SK-N-SH (cell line): ENCODE measurements around the gene ZNF296. TPM values are rescaled to one million over a fixed set of nuclear protein-coding genes. Genes with fewer than 3 reads are reported as not detected.

Experiments
- CTCF ChIA-PET: fragments of 300-600, 350-600 bp; formaldehyde crosslinking; extraction: SDS; loops from one replicate; lab custom pipeline; 2021; lab: Yijun Ruan, JAX
- POLR2A ChIA-PET: fragments of 350-600 bp; sonication (Branson Sonifier 250); formaldehyde crosslinking; extraction: SDS; loops from one replicate; lab custom pipeline; 2020; ENCODE audit warnings: antibody characterized with exemption, inconsistent platforms; lab: Yijun Ruan, JAX
- DNase-seq: peaks from one replicate; pipeline ENCODE4 v3.0.0; 2012
- H2AFZ ChIP-seq: fragments of 200-600 bp; sonication (generic); 2 replicates; pipeline ENCODE4 v1.8.1; 2016; ENCODE audit warnings: antibody characterized with exemption, mild to moderate bottlenecking, low read depth
- H3F3A ChIP-seq: fragments of 200-600 bp; sonication (generic); replicated peaks from 2 replicates; pipeline ENCODE3; 2016; ENCODE audit warnings: antibody characterized with exemption, mild to moderate bottlenecking; ENCODE audit not compliant: insufficient read depth
- H3K27ac ChIP-seq, 2 experiments: fragments of 200-500 bp in 1 of 2; fragments of 200-600 bp in 1 of 2; sonication (Bioruptor generic) in 1 of 2; sonication (generic), shearing (Covaris generic) in 1 of 2; 2 replicates each; pipeline versions ENCODE4 v1.5.1 to v1.6.1; 2014 to 2016; ENCODE audit warnings: low read depth in 2 of 2, inconsistent platforms in 1 of 2, low read length in 1 of 2, mild to moderate bottlenecking in 1 of 2, mixed read lengths in 1 of 2
- H3K27me3 ChIP-seq: fragments of 200-600 bp; sonication (generic), shearing (Covaris generic); 2 replicates; pipeline ENCODE4 v1.6.1; 2016; ENCODE audit warnings: mixed run types; ENCODE audit not compliant: insufficient read depth
- H3K36me3 ChIP-seq, 2 experiments: fragments of 200-500 bp in 1 of 2; fragments of 200-600 bp in 1 of 2; sonication (Bioruptor generic) in 1 of 2; sonication (generic) in 1 of 2; replicated peaks in 1 of 2; 2 replicates each; pipeline versions ENCODE3 to v1.5.1; 2014 to 2016; ENCODE audit warnings: low read length in 1 of 2, mild to moderate bottlenecking in 1 of 2; ENCODE audit not compliant: insufficient read depth in 2 of 2, control insufficient read depth in 1 of 2
- H3K4me1 ChIP-seq, 2 experiments: fragments of 200-500 bp in 1 of 2; fragments of 200-600 bp in 1 of 2; sonication (Bioruptor generic) in 1 of 2; sonication (generic), shearing (Covaris generic) in 1 of 2; 2 replicates each; pipeline versions ENCODE4 v1.5.1 to v1.6.1; 2014 to 2016; ENCODE audit warnings: low read depth in 1 of 2, low read length in 1 of 2, mixed run types in 1 of 2; ENCODE audit not compliant: insufficient read depth in 2 of 2, control insufficient read depth in 1 of 2
- H3K4me2 ChIP-seq: fragments of 200-600 bp; sonication (generic), shearing (Covaris generic); 2 replicates; pipeline ENCODE4 v1.6.1; 2017; ENCODE audit warnings: mixed run types
- H3K4me3 ChIP-seq, 2 experiments: fragments of 200-500 bp in 1 of 2; fragments of 200-600 bp in 1 of 2; sonication (Bioruptor generic) in 1 of 2; sonication (generic), shearing (Covaris generic) in 1 of 2; 2 replicates each; pipeline versions ENCODE4 v1.5.1 to v1.8.1; 2014 to 2016; ENCODE audit warnings: low read depth in 2 of 2, inconsistent platforms in 1 of 2, low read length in 1 of 2, mild to moderate bottlenecking in 1 of 2, mixed read lengths in 1 of 2, moderate library complexity in 1 of 2
- H3K79me2 ChIP-seq: fragments of 200-600 bp; sonication (generic); 2 replicates; pipeline ENCODE4 v1.8.1; 2017; ENCODE audit warnings: mild to moderate bottlenecking; ENCODE audit not compliant: insufficient read depth
- H3K9ac ChIP-seq: fragments of 200-600 bp; sonication (generic); 2 replicates; pipeline ENCODE4 v1.6.1; 2017; ENCODE audit warnings: mixed run types
- H3K9me2 ChIP-seq: fragments of 200-600 bp; sonication (generic); 2 replicates; pipeline ENCODE4 v1.6.1; 2017; ENCODE audit warnings: mixed run types
- H3K9me3 ChIP-seq: fragments of 200-600 bp; sonication (generic); 2 replicates; pipeline ENCODE4 v1.6.1; 2017; ENCODE audit warnings: mixed run types, mild to moderate bottlenecking, moderate library complexity
- H4K20me1 ChIP-seq: fragments of 200-600 bp; sonication (generic); 2 replicates; pipeline ENCODE4 v1.6.1; 2017; ENCODE audit warnings: mild to moderate bottlenecking, mixed run types; ENCODE audit not compliant: insufficient read depth
- CTCF ChIP-seq: fragments of 200-600 bp; sonication (generic); IDR thresholded peaks from 2 replicates; pipeline ENCODE4 v1.6.1; 2017; ENCODE audit warnings: antibody characterized with exemption, mild to moderate bottlenecking, moderate library complexity
- EZH2phosphoT487 ChIP-seq: fragments of 200-600 bp; sonication (generic); IDR thresholded peaks from 2 replicates; pipeline ENCODE4 v1.6.1; 2017; ENCODE audit warnings: low read depth, mixed run types, mild to moderate bottlenecking, antibody characterized with exemption, moderate library complexity, borderline replicate concordance
- FOXJ3 ChIP-seq: sonication (generic); formaldehyde crosslinking; IDR thresholded peaks from 2 replicates; pipeline ENCODE4 v1.5.1; 2020; ENCODE audit warnings: mild to moderate bottlenecking, missing genetic modification reagents
- FOXM1 ChIP-seq: IDR thresholded peaks from 2 replicates; pipeline ENCODE4 v1.4.0; 2012; ENCODE audit warnings: low read depth, mild to moderate bottlenecking
- GABPA ChIP-seq: IDR thresholded peaks from 2 replicates; pipeline ENCODE4 v1.4.0; 2012; ENCODE audit warnings: low read depth, mild to moderate bottlenecking
- IRF3 ChIP-seq: fragments of 150-350 bp; IDR thresholded peaks from 2 replicates; pipeline ENCODE4 v1.6.1; 2016; ENCODE audit warnings: mild to moderate bottlenecking, low read depth, low read length
- NRF1 ChIP-seq: IDR thresholded peaks from 2 replicates; pipeline ENCODE4 v1.6.1; 2012; ENCODE audit warnings: low read depth, mild to moderate bottlenecking, low read length
- PBX3 ChIP-seq: IDR thresholded peaks from 2 replicates; pipeline ENCODE4; 2012
- POLR2AphosphoS5 ChIP-seq: IDR thresholded peaks from 2 replicates; pipeline ENCODE4 v1.6.1; 2012; ENCODE audit warnings: low read depth, low read length
- RAD21 ChIP-seq: IDR thresholded peaks from 2 replicates; pipeline ENCODE4 v1.6.1; 2012; ENCODE audit warnings: mild to moderate bottlenecking, low read length
- RCOR1 ChIP-seq: fragments of 150-350 bp; IDR thresholded peaks from 2 replicates; pipeline ENCODE4 v1.6.1; 2017; ENCODE audit warnings: antibody characterized with exemption, low read length
- RFX5 ChIP-seq: IDR thresholded peaks from 2 replicates; pipeline ENCODE4 v1.6.1; 2012; ENCODE audit warnings: mild to moderate bottlenecking, improper control_type of control experiment, low read length
- SIN3A ChIP-seq: IDR thresholded peaks from 2 replicates; pipeline ENCODE4 v1.6.1; 2012; ENCODE audit warnings: low read depth, mild to moderate bottlenecking, low read length, moderate library complexity, borderline replicate concordance
- TAF1 ChIP-seq: IDR thresholded peaks from 2 replicates; pipeline ENCODE4 v1.6.1; 2012; ENCODE audit warnings: low read depth, mild to moderate bottlenecking, low read length, moderate library complexity, borderline replicate concordance
- USF1 ChIP-seq: IDR thresholded peaks from 2 replicates; pipeline ENCODE4 v1.4.0; 2012; ENCODE audit warnings: low read depth, borderline replicate concordance
- USF2 ChIP-seq: fragments of 150-350 bp; IDR thresholded peaks from 2 replicates; pipeline ENCODE4 v1.6.1; 2017; ENCODE audit warnings: antibody characterized with exemption, low read length, low read depth, borderline replicate concordance
- ZBTB33 ChIP-seq: IDR thresholded peaks from 2 replicates; pipeline ENCODE4 v1.4.0; 2012; ENCODE audit warnings: low read depth, borderline replicate concordance
- WGBS: methylation state at CpG from one replicate; pipeline ENCODE4 v1.1.6; 2017; ENCODE audit warnings: low lambda C conversion rate; 5-methylcytosine and 5-hydroxymethylcytosine counted together
- polyA plus RNA-seq, 3 experiments: library from polyadenylated mRNA; depleted of rRNA; stranded (reverse); fragments of >200 nt; gene quantifications; 2 replicates each; pipeline ENCODE4 v1.2.3, GENCODE V29; 2012

The ZNF296 gene
- polyA plus RNA-seq, 1 of the 3 experiments (the other 2 are of a cell fraction) = 0.21 TPM

GRCh38 chr19:45092747-45093678 lies 16.7 kb upstream of the ZNF296 start, which contains the start of gene PPP1R37 (continued):
- no peak for TF ChIP-seq IRF3
- no peak for TF ChIP-seq USF1
- no peak for TF ChIP-seq EZH2phosphoT487
- no peak for TF ChIP-seq RFX5
- peak; percentile 75; the same call in 1 of the 2 replicates for TF ChIP-seq TAF1
- no peak for TF ChIP-seq RCOR1
- no peak for TF ChIP-seq RAD21
- no peak; the same call in 1 of the 2 replicates for TF ChIP-seq FOXM1
- TF ChIP-seq SIN3A = peak; percentile 80; the same call in 1 of the 2 replicates
- TF ChIP-seq ZBTB33 = peak; percentile 30; the same call in 1 of the 2 replicates

- peak overlapping the region; percentile 78 to 98 for H3K4me3 ChIP-seq
- H4K20me1 ChIP-seq = peaks cover 23% of the 10 kb centered on the region
- H3K79me2 ChIP-seq = peaks cover 54% of the 10 kb centered on the region
- CTCF ChIA-PET = interaction anchor here (0.6 to 2.7 kb wide), 9 partner anchors 12 to 246 kb away, joined by 3 to 7 read pairs (median 3); no protein-coding TSS in a partner anchor
- H3K9ac ChIP-seq = peak overlapping the region; percentile 99
- H3K27ac ChIP-seq = peak overlapping the region; percentile 85 to 94
- peaks cover 18% of the 10 kb centered on the region for H3F3A ChIP-seq
- no peaks in the 10 kb centered on the region for H3K9me2 ChIP-seq
- peak overlapping the region; percentile 98 for H3K4me2 ChIP-seq
- peak; percentile 96 for DNase-seq
- H3K27me3 ChIP-seq = no peaks in the 10 kb centered on the region
- POLR2A ChIA-PET = interaction anchor here (1.2 to 2.1 kb wide), 4 partner anchors 12 to 89 kb away, joined by 3 to 19 read pairs (median 6); partner anchors contain the start of genes BLOC1S3, GEMIN7 and TRAPPC6A
- no peaks in the 10 kb centered on the region for H3K9me3 ChIP-seq
- peak overlapping the region; percentile 93 for H2AFZ ChIP-seq
- peaks cover 9 to 25% of the 10 kb centered on the region in 2 experiments; a peak in 3 of 4 replicates for H3K4me1 ChIP-seq
- WGBS = 6% methylated on average over 61 of the region's 64 CpGs
- H3K36me3 ChIP-seq = peaks cover 2 to 9% of the 10 kb centered on the region in 2 experiments
- no peak for TF ChIP-seq FOXJ3 (CRISPR knock-in tag)
- TF ChIP-seq USF2 = peak; percentile 47; the same call in 1 of the 2 replicates
- TF ChIP-seq USF1 = peak; percentile 83
- TF ChIP-seq GABPA = no peak
- peak; percentile 95 for TF ChIP-seq POLR2AphosphoS5
- TF ChIP-seq PBX3 = peak; percentile 67
- TF ChIP-seq NRF1 = no peak
- no peak for TF ChIP-seq CTCF
These were observed 15.0 kb upstream of the ZNF296 start for GRCh38 chr19:45091031-45091923.
